Endometrial microvascular endothelial cells (primary cell): ENCODE measurements around the gene IL17REL. TPM values are rescaled to one million over a fixed set of nuclear protein-coding genes. Genes with fewer than 3 reads are reported as not detected.

Experiments
- in situ Hi-C: cut with HindIII; loops from 2 replicates; pipeline ENCODE4 v1.10.0; 2017; ENCODE audit warnings: low sequenced_read_pairs, low pct_unique_long_range_greater_than_20kb; ENCODE audit errors: inconsistent ontology term
- total RNA-seq: library from RNA; depleted of rRNA; stranded (reverse); fragments of >200 nt; gene quantifications from one replicate; pipeline ENCODE4 v1.2.3, GENCODE V29; 2015; ENCODE audit errors: inconsistent ontology term

The IL17REL gene
- total RNA-seq, 1 donor from 2014 or later = not detected

GRCh38 chr22:50030297-50031188 is 18.0 kb upstream of the IL17REL start:
- in situ Hi-C loops = no loop called here

- in situ Hi-C loops = no loop called here
Observed at GRCh38 chr22:50027639-50028537, 15.3 kb upstream of the IL17REL start.

GRCh38 chr22:50025993-50026392 is 13.4 kb upstream of the IL17REL start:
- in situ Hi-C loops = no loop called here

- in situ Hi-C loops = no loop called here
Observed at GRCh38 chr22:50022171-50022819, 9.7 kb upstream of the IL17REL start.

- in situ Hi-C loops = no loop called here
Observed at GRCh38 chr22:50020606-50021005, 8.0 kb upstream of the IL17REL start.

- in situ Hi-C loops = no loop called here
Observed at GRCh38 chr22:50019316-50019715, 6.8 kb upstream of the IL17REL start.

GRCh38 chr22:50018608-50019285 is 6.2 kb upstream of the IL17REL start:
- in situ Hi-C loops = no loop called here

GRCh38 chr22:50017701-50018224 is 5.2 kb upstream of the IL17REL start:
- in situ Hi-C loops = no loop called here

GRCh38 chr22:50016988-50017700 is 4.6 kb upstream of the IL17REL start:
- in situ Hi-C loops = no loop called here

GRCh38 chr22:50016308-50016987 is 3.9 kb upstream of the IL17REL start:
- in situ Hi-C loops = no loop called here

- in situ Hi-C loops = no loop called here
Observed at GRCh38 chr22:50015451-50016307, 3.1 kb upstream of the IL17REL start.

- in situ Hi-C loops = no loop called here
Observed at GRCh38 chr22:50014655-50015401, 2.3 kb upstream of the IL17REL start.

GRCh38 chr22:50014053-50014501 is 1.5 kb upstream of the IL17REL start:
- in situ Hi-C loops = no loop called here

- in situ Hi-C loops = no loop called here
Observed at GRCh38 chr22:50011447-50012210, 936 bp downstream of the IL17REL start.
